Right lobe of liver (tissue), 4 donors: ENCODE data around the gene PLSCR1.

Experiments used
- CTCF ChIP-seq, 4 donors: fragments of 200-600 bp in 3 of 4; fragments of 450-650 bp in 1 of 4; IDR thresholded peaks; one replicate each; pipeline versions ENCODE4 v1.5.1 to v1.8.0; 2016 to 2022; ENCODE audit warnings: antibody characterized with exemption in 4 of 4, mild to moderate bottlenecking in 2 of 4
- POLR2A ChIP-seq: fragments of 450-650 bp; IDR thresholded peaks from one replicate; pipeline ENCODE4 v1.6.1; 2017; ENCODE audit warnings: antibody characterized with exemption, mild to moderate bottlenecking
- donor health status: DM: no; HTN: no; CAD: no.
- donor health status: DM: no; HTN: no; CAD: no.
- donor health status: DM: no; HTN: yes; CAD: no.

- TF ChIP-seq POLR2A (no peak), CTCF (IDR thresholded peaks at IDR 0.05) (no peak)
These were observed 73.4 kb downstream of the PLSCR1 start for GRCh38 chr3:146471012-146471411.
